AML-193 (cell line): Measurements from ENCODE around the gene TTF2.
A peak's percentile ranks its signal among the peaks of the same experiment; 100 is the strongest.
"Not testable (repeated sequence)": the region's sequence is repeated elsewhere in the genome, so short reads cannot be mapped to it uniquely, and the experiment has no call there.

Source experiments
- DNase-seq, 2 experiments: peaks; one replicate each; lab custom pipeline; 2025; lab: John Stamatoyannopoulos, UW

Gene TTF2

GRCh38 chr1:117121589-117122329 is 61.6 kb downstream of the TTF2 start, which contains the start of gene TRIM45:
TRIM45 (minus strand) TSS chr1:117121749; CDS start chr1:117121201, 548 bp downstream.
- peak; percentile 89 to 93 for DNase-seq

DNA sequence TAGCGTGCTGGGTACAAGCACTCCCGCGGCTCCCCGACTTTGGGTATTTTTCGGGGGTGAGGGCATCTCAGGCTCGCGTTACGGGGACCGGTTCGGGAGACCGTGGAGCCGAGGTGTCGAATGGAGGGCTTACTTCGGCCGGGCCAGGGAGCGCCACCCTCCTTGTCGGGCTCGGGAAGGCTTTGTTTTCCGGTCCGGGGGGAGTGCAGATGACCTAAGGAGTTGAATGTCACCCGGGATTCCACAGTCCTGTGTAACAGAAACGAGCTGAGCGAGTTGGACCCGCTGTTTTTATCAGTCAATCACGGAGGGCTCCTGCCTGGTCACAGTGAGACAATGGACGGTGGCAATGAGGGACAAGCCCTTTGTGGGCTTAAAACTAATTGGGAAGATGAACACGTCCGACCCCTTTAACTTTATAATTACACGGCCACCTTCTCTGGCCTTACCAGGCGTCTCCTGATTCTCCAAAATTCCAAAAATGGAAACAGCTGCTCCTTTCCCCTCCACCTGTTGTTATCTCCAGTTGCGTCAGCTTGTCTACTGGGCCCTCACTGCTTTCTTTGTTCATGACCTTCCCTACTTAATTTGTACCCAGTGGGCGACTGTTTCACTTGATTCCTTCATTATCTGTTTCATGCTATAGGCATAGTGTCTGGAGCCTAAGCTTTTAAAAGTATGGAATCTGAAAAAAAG is 62.4 kb downstream of the TTF2 start:
- DNase-seq, result no peak

GRCh38 chr1:117123274-117123673 is 63.1 kb downstream of the TTF2 start:
- DNase-seq, result no peak

DNA sequence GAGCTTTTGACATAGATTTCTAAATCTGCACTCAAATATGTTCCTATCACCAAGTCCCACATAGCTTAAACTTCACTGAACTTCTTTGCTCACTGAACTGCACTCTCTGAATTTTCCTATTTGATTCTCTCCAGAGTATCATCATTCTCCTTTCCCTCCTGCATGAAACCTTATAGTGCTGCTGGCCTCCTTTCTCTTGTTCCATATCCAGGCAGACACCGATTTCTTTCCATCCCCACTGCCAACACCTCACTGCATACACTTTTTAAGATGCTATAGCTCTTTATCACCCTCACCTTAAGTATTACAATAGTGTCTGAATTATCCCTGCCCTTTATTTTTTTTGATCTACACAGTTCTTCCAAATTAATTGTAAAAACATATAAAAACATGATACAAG is 64.5 kb downstream of the TTF2 start:
- DNase-seq, result no peak

GRCh38 chr1:117127795-117128194 is 67.7 kb downstream of the TTF2 start:
- DNase-seq, result no peak

- DNase-seq, result peak; percentile 40 to 61
Measured at GRCh38 chr1:117128323-117129079, 68.4 kb downstream of the TTF2 start.

DNA sequence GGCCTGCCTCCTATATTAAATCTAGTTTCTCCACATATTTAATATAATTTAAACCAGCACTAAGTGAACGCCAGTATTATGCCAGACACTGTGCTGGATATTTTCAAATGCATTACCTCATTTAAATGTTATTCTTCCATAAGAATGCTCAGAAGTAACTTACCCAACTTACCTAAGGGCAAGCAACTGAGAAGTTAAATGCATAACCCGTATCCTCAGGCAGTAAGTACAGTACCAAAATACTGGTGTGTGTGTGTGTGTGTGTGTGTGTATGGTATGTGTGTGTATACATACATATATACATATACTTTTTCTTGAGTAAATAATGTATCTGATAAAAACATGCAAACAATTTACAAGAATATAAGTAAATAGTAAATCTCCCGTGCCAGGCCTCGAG is 70.4 kb downstream of the TTF2 start:
- DNase-seq, result no peak

GRCh38 chr1:117135329-117135728 is 75.2 kb downstream of the TTF2 start:
- DNase-seq, result no peak

DNA sequence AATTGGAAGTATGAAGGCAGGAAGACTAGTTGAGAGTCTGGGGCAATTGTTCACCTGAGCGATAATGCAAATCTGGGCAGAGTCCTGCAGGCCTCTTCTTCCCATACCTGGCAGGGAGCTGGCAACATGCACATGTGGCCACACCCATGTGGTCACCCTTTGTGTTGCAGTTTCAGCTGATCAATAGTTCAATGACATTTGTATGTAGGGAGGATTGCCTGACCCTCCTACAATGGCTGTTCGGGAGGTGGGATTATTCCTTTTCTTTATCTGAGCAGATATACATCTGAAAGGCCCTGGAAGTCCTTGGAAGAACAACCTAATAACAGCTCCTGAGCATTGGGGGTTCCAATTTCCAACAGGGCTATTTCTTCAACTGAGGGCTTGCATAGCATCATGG is 76.6 kb downstream of the TTF2 start:
- DNase-seq, result no peak

GRCh38 chr1:117137281-117137855 is 77.2 kb downstream of the TTF2 start:
- DNase-seq, result no peak

- no peak for DNase-seq
Measured at GRCh38 chr1:117138106-117138505, 78.0 kb downstream of the TTF2 start.

- DNase-seq, result no peak
Measured at GRCh38 chr1:117138561-117138960, 78.4 kb downstream of the TTF2 start.

- DNase-seq, result no peak
Measured at GRCh38 chr1:117142200-117142599, 82.1 kb downstream of the TTF2 start.

GRCh38 chr1:117143172-117143571 is 83.0 kb downstream of the TTF2 start:
- no peak for DNase-seq

DNA sequence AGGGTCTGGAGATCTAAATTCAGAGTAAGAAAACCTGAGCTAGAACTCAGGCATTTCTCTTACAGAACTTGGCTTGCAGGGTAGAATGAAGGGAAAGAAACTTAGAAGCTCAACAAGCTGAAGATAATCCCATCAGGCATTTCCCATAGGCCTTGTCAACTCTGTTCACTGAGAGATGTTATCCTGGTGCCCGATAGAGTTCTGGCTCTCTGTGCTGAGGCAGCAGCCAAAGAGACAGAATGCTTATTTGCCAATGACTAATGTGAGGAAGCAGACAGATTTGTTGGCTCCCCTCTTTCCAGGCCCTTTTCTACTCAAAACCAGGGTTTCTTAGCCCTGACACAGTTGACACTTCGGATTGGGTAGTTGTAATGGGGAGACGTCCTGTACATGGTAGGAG is 83.7 kb downstream of the TTF2 start:
- DNase-seq, result no peak

DNA sequence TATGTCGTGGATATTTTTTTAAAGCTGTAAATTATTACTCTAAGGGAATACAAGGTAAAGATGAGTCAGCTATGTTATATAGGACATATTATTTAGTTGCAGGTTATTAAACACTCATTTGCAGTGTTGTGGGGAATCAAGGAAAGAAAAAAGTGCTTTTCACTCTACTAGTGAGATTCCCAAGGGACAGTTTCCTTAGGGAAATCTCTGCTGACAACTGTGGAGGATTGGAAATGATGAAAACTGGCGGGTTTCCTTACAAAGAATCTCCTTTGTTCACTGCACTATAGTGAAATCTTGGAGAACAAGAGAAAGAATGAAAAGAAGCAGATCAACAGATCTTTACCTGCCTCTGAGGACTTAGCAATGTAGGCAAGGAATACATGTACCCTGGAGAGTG is 85.9 kb downstream of the TTF2 start:
- DNase-seq, result no peak

DNA sequence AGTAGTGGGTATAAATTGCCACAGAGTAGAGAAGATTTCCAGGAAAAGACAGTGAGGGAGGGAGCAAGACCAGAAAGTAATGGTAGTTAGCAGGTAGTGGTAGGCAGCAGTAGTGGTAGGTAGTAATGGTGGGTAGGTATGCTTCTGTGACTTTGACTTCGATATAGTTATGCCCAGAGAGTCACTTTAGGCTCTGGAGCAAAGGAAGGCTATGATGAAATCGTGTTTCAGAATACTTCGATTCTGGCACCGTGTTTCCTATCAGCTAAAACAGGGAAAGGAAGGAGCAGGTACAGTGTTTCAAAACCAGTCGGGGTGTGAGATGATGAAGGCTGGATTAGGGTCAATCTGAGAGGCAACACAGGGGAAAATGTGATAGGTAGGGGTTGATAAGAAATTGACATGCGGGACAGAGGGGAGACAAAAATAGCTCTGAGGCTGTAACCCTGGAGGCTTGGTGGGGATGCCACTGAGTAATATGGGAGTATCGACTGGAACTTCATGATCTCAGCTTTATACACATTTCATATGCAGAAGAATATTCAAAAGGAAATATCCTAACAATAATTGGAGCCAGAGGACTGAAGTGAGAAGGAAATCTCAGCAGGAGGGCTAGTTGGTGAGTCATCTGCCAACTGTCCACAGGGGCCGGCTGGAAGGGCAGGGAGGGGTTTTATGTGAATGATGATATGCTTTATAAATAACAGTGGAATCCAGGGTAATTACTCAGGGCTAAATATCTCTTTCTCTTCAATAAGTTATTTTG is 86.6 kb downstream of the TTF2 start:
- no peak for DNase-seq

- no peak for DNase-seq
Measured at GRCh38 chr1:117147341-117147831, 87.3 kb downstream of the TTF2 start.

GRCh38 chr1:117147856-117148588 is 87.9 kb downstream of the TTF2 start:
- DNase-seq, result no peak

DNA sequence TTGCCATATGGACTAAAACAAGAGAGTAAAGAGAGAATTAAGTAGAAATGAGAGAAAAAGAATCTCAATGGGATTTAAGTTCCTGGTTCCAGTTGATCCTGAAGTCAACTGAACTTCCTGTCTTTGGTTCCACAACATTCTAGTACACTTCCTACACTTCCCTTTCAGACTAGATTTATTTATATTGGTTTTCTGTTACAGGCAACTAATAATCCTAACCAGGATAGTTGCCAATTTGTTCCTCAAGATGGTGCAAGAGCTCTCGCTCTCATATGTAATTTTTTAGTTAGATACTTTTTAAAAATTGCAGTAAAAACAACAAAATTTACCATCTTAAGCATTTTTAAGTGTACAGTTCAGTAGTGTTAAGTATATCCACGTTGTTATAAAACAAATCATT is 90.2 kb downstream of the TTF2 start:
- no peak for DNase-seq

DNA sequence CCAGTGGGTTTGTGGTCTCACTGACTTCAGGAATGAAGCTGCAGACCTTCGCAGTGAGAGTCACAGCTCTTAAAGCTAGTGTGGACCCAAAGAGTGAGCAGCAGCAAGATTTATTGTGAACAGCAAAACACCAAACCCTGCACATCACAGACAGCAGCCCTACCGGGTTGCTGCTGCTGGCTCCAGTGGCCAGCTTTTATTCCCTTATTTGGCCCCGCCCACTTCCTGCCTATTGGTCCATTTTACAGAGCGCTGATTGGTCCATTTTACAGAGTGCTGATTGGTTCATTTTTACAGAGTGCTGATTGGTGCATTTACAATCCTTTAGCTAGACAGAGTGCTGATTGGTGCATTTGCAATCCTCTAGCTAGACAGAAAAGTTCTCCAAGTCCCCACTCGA is 91.2 kb downstream of the TTF2 start:
- not testable (repeated sequence) for DNase-seq
